GM12875 (cell line): Measurements from ENCODE around the gene TCF19.
"Not testable (repeated sequence)": the region's sequence is repeated elsewhere in the genome, so short reads cannot be mapped to it uniquely, and the experiment has no call there.

Source experiments
- H3K4me3 ChIP-seq: one replicate; pipeline ENCODE4 v1.5.1; 2011; ENCODE audit warnings: low read depth, low read length, control low read depth
- TF ChIP-seq, protein P1 (sequence below): IDR thresholded peaks from 2 replicates; pipeline ENCODE4 v1.5.1; 2011; ENCODE audit warnings: low read depth, mild to moderate bottlenecking, control low read depth, inconsistent platforms, low read length, moderate library complexity, borderline replicate concordance; ENCODE audit not compliant: insufficient read depth

TCF19 gene

DNA sequence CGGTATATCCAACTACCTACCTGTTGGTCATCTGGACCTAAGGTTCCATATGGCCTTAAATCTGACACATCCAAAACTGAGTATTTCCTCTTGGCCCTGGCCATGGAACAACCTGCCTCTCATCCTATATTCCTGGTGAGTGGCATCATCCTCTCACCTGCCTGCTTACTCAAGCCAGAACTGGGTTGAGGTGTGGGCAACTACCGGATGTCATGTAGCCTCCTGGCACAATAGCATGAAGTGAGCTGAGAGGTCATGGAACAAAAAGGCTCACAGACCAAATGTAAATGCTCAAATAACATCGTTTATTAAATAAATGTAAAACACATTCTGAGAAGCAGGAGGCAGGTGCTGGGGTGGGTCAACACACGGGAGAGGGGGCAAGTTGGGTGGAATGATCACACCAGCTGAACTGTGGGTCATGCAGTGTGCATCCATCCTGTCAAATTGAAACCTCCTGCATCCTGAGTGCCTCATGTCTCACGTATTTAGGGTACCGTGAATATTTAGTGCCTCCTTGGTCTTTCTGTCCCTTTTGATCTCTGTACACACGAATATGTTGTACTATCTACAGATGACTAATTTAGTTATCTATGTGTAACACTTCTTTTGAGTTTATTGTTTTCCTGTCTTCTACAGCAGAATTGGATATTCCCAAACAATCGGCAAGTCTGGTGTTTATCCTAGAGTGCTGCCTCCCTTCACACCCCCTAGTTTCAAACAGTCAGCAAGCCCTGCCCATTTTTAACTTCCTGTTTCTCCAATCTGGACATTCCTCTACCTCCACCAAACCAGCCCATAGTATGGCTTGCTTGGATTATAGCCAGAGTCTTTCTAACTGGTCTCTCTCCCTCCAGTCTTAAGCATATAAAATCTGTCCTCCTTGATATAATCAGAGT, 20.0 kb downstream of the TCF19 start:
- TF ChIP-seq, protein P1, sequence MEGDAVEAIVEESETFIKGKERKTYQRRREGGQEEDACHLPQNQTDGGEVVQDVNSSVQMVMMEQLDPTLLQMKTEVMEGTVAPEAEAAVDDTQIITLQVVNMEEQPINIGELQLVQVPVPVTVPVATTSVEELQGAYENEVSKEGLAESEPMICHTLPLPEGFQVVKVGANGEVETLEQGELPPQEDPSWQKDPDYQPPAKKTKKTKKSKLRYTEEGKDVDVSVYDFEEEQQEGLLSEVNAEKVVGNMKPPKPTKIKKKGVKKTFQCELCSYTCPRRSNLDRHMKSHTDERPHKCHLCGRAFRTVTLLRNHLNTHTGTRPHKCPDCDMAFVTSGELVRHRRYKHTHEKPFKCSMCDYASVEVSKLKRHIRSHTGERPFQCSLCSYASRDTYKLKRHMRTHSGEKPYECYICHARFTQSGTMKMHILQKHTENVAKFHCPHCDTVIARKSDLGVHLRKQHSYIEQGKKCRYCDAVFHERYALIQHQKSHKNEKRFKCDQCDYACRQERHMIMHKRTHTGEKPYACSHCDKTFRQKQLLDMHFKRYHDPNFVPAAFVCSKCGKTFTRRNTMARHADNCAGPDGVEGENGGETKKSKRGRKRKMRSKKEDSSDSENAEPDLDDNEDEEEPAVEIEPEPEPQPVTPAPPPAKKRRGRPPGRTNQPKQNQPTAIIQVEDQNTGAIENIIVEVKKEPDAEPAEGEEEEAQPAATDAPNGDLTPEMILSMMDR: no peak
- no peak overlapping the region for H3K4me3 ChIP-seq

DNA sequence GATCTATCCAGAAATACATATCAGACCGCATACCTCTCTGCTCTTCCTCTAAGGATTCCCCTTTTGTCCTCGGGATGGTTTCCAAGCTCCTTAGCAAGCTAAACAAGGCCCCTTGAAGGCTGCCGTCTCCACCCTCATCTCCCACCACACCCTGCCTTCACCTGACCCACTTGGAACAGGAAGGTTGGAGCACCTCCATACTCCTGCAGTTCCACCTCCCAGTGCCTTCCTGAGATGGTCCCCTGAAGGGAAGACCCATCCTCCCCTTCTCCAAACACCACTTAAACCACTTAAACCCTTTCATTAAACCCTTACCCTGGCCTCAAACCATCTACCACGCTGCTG, 20.6 kb downstream of the TCF19 start:
- H3K4me3 ChIP-seq: no peak overlapping the region
- TF ChIP-seq, protein P1: no peak

DNA sequence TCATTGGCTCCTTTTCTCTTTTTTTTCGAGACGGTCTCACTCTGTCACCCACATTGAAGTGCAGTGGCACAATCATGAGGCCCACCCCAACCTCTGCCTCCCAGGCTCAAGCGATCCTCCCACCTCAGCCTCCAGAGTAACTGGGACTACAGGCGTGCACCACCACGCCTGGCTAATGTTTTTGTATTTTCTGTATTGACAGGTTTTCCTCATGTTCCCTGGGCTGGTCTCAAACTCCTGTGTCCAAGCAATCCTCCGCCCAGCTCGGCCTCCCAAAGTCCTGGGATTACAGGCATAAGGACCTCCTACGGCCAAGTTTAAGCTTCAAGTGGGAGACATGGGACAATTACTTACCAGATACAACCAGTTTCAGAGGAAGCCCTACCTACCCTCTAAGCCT, 21.5 kb downstream of the TCF19 start:
- TF ChIP-seq, protein P1: no peak
- H3K4me3 ChIP-seq: no peak overlapping the region

DNA sequence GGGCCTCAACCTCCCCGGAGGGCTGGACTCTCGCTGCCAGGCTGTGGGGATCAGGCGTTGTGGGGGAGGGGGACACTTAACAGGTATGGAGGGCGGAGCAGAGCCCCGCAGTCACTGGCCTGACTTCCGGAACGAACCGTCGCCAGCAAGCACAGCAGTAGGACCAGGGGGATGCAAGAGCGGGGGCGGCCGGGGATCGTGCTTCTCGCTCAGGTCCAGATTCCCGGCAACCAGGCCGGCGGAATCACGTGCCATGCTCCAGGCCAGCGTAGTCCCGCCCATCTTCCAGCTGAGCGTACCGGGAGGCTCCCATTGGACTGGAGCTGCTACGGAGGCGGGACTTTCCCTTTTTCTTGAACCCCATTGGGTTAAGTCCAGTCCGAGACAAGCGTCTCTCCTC, 22.1 kb downstream of the TCF19 start:
- TF ChIP-seq, protein P1: no peak
- no peak overlapping the region for H3K4me3 ChIP-seq

DNA sequence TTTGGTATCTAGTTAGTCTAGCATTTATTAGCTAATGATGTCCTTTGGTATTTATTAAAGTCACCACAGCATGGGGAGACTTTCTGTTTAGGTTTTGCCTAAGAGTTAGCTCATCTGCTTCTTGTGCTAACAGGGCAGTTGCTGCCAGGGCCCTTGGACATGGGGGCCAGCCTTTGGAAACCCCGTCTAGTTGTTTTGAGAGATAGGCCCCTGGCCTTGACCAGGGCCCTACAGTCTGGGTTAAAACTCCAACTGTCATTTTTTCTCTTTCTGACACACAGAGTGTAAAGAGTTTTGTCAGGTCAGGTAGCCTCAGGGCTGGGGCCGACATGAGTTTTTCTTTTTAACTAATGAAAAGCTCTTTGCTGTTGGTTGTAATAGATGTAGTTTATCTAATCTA, 24.9 kb downstream of the TCF19 start:
- H3K4me3 ChIP-seq: not testable (repeated sequence)

DNA sequence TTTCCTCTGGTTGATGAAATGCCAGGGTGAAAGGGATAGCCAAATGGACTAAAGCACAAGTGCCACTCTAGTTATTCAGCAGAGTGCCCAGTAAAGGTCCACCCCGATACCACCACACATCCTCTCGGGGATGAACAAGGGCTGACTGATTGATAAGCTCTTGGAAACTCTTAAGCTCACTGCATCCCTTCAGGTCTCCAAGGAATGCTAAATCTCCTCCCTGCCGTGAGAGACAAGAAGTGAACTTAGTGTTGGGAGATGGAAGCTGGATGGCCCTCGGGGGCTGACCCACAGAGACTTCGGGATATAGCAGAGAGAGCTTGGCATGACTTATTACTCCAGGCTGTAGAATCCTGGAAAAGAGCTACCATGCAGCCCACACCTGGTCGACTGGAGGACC, 25.5 kb downstream of the TCF19 start:
- H3K4me3 ChIP-seq: not testable (repeated sequence)

DNA sequence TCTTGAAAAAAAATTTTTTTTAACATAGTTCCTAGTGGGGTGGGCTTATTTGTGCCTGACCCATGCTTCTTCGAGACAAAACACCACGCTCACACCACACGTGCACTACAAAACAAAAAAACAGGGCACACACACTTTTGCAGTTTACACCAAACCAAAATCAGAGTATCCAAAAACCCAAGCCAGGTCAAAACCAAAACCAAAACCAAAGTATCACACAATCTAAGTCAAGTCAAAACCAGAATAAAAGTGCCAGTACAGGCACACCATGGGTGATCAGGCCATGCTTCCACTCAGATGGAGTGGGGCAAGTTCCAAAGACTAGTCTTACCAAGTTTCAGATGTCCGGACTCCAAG, 27.3 kb downstream of the TCF19 start:
- not testable (repeated sequence) for H3K4me3 ChIP-seq

DNA sequence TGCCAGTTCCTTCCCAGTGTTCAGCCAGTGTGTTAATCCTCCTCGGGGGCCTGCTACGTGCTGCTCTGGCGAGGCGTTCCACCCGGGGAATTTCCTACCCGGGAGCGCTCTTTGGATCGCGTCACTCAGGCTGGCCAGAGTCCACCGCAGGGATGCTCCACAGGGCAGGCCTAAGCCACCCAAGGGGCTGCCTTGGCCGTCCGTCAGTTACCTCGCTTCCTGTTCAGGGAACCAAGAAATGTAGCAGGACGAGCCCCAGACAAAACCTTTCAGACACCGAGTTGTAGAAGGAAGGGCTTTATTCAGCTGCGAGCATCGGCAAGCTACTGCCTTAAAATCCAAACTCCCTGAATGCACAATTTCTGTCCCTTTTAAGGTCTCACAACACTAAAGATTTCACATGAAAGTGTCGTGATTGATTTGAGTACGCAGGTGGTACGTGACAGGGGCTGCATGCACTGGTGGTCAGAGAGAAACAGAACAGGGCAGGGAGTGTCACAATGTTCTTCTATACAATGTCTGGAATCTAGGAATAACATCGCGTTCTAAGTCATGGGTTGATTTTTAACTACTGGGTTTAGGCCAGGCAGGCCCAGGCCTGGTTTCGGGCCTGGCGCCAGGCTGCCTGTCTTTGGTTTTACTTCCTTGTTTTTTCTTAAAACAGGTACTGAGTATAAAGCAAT, 27.8 kb downstream of the TCF19 start:
- no peak overlapping the region for H3K4me3 ChIP-seq
- TF ChIP-seq, protein P1: no peak

DNA sequence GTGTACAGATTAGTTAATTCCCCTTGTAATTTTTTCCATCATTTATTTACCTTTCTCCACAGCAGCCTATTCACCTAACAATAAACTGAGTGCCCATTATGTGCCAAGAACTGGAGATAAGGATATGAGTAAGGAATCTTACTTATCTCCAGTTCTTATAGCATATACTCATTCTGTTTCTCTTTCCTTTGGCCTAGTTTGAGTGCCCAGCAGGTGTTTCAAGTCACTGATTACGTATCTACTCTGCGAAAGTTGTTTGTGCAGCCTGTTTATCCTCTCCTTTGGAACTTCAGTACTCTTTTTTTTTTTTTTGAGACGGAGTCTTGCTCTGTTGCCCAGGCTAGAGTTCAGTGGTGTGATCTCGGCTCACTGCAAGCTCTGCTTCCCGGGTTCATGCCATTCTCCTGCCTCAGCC, 29.4 kb downstream of the TCF19 start:
- TF ChIP-seq, protein P1: no peak
- H3K4me3 ChIP-seq: no peak overlapping the region

DNA sequence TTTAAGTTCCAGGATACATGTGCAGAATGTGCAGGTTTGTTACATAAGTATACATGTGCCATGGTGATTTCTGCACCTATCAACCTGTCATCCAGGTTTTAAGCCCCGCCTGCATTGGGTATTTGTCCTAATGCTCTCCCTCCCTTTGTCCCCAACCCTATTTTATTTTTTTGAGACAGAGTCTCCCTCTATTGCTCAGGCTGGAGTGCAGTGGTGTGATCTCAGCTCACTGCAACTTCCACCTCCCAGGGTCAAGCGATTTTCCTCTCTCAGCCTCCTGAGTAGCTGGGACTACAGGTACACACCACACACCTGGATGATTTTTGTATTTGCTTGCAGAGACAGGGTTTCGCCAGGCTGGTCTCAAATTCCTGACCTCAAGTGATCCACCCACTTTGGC, 30.8 kb downstream of the TCF19 start:
- not testable (repeated sequence) for H3K4me3 ChIP-seq
